GM03348 (cell line): Measurements from ENCODE around the gene IL2RG.
A peak's percentile ranks its signal among the peaks of the same experiment; 100 is the strongest.

Source experiments
- DNase-seq: peaks from one replicate; pipeline ENCODE4 v3.0.0; 2012; ENCODE audit warnings: low spot score

Gene IL2RG

GRCh38 chrX:71107762-71108360 is 3.5 kb downstream of the IL2RG start:
- DNase-seq: no peak

DNA sequence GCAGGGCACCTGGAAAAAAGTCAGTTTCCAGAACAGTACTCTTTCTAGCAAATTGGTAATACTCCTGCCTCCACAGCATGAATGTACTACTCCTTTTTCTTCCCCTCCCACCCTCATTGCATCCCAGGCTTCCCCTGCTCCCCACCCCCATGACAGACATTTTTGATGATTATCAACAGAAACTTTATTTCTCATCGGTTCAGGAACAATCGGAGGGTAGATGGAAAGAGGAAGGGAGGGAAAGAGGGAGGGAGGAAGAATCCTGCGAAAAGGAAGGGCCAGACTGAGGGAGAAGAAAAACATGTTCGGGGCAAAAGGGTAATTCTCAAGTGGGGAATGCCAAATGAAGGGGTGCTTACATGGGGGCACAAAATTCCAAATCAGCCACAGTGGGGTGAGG is 4.1 kb downstream of the IL2RG start:
- DNase-seq: no peak

- no peak for DNase-seq
These were observed 5.0 kb downstream of the IL2RG start, which contains the start of gene CXorf65 for GRCh38 chrX:71106427-71106826. TSS of gene CXorf65 (minus strand) at chrX:71106740. CDS start at chrX:71106556, 184 bp downstream.

DNA sequence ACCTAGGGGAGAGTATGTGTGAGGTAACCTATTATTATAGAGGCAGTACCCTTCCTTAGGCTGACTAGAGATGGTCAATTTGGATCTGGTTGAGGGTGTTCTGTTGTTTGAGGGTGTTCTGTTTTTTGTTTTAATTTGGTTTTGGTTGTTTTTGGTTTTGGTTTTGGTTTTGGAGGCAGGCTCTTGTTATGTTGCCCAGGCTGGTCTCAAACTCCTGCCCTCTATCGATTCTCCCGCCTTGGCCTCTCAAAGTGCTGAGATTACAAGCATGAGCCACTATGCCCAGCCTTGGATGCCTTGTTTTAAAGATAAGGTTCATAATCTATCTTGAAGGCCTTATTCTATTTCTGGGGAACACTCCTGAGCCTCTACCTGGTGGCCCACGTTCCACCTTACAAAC is 5.7 kb downstream of the IL2RG start:
- DNase-seq: no peak

- DNase-seq: no peak
These were observed 8.0 kb downstream of the IL2RG start for GRCh38 chrX:71103110-71103983.

GRCh38 chrX:71102292-71102691 is 9.1 kb downstream of the IL2RG start:
- DNase-seq: no peak

DNA sequence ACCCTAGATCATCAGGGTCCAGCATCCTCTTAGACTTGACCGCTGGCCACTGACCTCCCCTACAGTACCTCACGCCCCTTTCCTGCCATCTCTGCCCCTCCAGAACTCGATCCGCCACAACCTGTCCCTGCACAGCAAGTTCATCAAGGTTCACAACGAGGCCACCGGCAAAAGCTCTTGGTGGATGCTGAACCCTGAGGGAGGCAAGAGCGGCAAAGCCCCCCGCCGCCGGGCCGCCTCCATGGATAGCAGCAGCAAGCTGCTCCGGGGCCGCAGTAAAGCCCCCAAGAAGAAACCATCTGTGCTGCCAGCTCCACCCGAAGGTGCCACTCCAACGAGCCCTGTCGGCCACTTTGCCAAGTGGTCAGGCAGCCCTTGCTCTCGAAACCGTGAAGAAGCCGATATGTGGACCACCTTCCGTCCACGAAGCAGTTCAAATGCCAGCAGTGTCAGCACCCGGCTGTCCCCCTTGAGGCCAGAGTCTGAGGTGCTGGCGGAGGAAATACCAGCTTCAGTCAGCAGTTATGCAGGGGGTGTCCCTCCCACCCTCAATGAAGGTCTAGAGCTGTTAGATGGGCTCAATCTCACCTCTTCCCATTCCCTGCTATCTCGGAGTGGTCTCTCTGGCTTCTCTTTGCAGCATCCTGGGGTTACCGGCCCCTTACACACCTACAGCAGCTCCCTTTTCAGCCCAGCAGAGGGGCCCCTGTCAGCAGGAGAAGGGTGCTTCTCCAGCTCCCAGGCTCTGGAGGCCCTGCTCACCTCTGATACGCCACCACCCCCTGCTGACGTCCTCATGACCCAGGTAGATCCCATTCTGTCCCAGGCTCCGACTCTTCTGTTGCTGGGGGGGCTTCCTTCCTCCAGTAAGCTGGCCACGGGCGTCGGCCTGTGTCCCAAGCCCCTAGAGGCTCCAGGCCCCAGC is 10.5 kb downstream of the IL2RG start:
- DNase-seq: no peak

DNA sequence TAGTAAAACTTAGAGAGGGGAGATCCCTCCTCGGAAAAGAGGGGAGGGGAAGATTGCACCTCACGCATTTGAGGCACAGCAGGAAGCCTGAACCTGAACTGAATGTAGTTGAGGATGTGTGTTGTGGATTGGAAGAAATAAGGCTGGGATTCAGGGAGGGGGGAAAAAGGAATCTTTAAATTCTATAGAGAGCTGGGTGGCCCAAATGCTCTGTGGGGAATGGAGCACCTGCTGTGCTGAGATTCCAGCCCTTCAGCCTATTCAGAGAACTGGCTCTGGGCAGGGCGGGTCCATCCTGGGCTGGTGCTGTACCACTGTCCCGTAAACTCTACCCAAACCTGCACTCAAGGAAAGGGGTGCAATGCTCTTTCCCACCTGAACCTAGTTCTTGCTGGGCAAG is 11.6 kb downstream of the IL2RG start:
- no peak for DNase-seq

DNA sequence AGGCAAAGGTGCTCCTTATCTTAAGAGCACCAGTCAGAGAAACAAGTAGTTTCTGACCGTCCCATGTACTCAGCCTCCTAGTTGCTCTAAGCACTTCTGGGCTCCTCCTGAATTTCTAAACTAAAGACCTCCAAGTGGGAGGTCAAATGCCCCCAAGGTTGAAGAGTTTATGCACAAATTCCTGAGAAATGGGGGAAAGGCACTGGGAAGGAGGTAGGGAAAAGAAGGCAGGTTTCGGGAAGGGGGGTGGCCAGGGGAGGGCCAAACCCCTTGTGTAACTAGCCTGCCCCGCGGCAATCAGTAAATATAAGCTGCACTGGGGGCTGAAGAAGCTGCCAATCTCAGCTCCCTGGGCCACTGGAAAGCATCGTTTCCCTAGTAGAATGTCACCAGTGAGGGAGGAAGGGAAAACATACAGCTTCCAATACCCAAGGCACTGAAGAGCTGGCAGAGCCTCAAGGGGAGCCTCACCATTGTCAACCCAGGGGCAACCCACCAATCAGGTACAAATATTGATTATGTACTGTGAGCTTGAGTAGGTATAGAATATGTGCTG is 12.3 kb downstream of the IL2RG start:
- no peak for DNase-seq

- DNase-seq: peak; percentile 27
These were observed 13.1 kb downstream of the IL2RG start for GRCh38 chrX:71098302-71098701.

DNA sequence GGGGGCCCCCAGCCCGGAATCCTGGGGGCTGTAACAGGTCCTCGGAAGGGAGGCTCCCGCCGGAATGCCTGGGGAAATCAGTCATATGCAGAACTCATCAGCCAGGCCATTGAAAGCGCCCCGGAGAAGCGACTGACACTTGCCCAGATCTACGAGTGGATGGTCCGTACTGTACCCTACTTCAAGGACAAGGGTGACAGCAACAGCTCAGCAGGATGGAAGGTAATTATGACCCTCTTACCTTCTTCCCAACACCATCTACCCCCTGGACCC is 14.7 kb downstream of the IL2RG start:
- DNase-seq: no peak

- peak; percentile 75 for DNase-seq
These were observed 15.2 kb downstream of the IL2RG start for GRCh38 chrX:71095981-71096759.

DNA sequence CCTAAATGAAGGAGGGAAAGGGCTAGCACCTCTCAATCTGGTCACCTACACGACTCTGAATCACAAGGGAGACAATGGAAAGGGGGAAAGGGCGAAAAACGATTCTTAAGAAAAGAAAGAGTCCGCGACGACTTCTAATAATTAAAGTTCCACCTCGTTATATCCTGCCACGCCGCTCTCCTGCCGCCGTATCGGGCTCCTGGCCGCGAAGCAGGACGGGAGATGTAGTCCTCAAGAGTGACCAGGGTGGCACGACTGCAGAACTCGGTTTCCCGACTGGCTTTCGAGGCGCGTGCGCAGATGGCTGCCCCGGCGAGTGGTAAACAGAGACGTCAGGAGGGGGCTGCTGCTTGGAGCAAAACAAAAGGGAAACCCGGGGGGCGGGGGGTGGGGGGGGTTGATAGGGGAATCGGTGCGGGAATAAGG is 15.8 kb downstream of the IL2RG start, which contains the start of gene FOXO4:
FOXO4 (plus strand) TSS at position 297 of the 426 bp plus-strand sequence. CDS start 678 bp downstream, outside the sequence.
- DNase-seq: peak; percentile 89

DNA sequence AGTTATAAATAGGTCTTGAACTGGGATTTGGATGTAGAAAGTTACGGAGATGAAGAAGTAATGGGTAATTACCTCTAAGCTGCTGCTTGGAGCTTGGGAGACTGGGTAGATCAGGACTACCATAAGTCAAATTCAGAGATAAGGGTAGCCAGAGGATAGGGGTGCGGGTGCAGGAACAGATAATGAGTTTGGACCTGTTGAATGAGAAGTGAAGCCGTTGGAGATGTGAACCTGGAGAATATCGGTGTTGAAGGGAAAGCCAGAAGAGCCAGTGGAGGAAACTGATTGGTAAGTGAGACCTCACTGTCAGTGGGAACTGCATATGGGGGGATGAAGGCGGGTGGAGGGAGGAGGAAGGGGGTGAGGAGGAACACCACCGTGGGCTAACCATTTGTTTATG is 16.3 kb downstream of the IL2RG start:
- no peak for DNase-seq

DNA sequence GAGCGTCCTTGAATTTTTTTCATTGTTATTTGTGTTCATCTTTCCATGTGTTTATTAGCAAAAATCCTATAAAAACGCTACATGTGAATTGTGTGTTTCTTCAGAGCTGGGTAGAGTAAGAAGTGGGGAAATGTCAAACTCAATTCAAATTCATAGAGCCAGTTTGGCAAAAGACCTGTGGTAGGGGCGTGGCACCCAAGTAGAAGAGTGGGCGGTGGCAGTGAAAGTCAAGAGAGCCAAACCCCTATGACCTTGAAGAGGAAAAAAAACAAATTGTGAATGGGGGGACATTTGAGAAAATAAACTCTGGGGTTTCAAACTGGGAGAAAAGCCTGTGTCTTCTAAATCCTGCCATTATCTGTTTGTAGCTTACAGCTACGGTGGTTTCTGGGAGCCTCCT is 20.1 kb downstream of the IL2RG start:
- DNase-seq: no peak

- DNase-seq: no peak
These were observed 25.5 kb downstream of the IL2RG start for GRCh38 chrX:71085900-71086299.

- no peak for DNase-seq
These were observed 28.6 kb downstream of the IL2RG start for GRCh38 chrX:71082822-71083221.

GRCh38 chrX:71082124-71082647 is 29.2 kb downstream of the IL2RG start:
- no peak for DNase-seq

DNA sequence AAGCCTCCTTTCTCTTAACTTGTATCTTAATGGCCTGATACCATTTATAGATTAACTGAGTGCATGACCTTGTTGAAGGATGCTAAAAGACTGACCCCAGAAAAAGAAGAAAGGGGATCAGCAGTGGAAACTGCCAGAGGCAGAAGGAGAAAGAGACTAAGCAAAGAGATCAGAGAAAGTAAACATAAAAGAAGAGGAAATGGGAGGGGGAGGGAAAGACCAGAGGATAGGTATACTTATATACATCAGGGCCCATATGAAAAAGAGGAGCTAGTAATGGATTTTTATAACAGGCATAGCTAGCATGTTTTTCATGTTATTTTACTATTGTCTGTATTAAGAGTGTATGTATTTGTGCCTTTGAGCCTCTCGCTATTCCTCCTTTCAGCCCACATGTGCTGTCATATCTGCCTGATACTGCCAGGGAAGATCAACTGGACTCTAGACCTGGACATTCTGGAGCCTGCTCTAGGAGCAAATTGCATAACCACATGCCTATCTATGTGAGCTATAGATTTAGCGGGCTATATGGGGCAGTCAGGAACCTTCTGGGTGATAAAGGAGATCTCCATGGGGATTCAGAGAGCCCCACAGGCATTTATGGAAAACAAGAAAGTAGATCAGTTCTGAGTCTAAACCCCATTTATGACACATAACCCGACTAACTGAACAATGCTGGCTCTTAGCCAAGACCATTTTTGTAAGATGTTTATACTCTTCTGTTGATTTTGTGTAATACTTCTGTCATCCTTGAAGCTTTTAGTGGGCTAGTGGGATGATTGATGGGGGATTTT is 29.9 kb downstream of the IL2RG start:
- DNase-seq: no peak

GRCh38 chrX:71070531-71070930 is 40.8 kb downstream of the IL2RG start:
- no peak for DNase-seq
